Neural progenitor cell (in vitro differentiated cells): ENCODE measurements around the gene PPFIA4. TPM values are rescaled to one million over a fixed set of nuclear protein-coding genes. Genes with fewer than 3 reads are reported as not detected.

Experiments
- DNase-seq: peaks from one replicate; pipeline ENCODE4 v3.0.0-alpha.2; 2016; ENCODE audit warnings: low spot score
- H2AFZ ChIP-seq: fragments of 200-600 bp; sonication (generic); replicated peaks from 2 replicates; pipeline ENCODE4 v1.6.1; 2016; ENCODE audit warnings: antibody characterized with exemption
- H3F3A ChIP-seq: fragments of 200-600 bp; sonication (generic); 2 replicates; pipeline ENCODE4 v1.6.1; 2016; ENCODE audit warnings: antibody characterized with exemption, low read depth
- H3K27ac ChIP-seq: fragments of 200-600 bp; sonication (generic); 2 replicates; pipeline ENCODE4 v1.5.1; 2016; ENCODE audit warnings: mild to moderate bottlenecking
- H3K27me3 ChIP-seq: fragments of 200-600 bp; sonication (generic); 2 replicates; pipeline ENCODE4 v1.6.1; 2016; ENCODE audit warnings: mild to moderate bottlenecking, moderate library complexity
- H3K36me3 ChIP-seq: fragments of 200-600 bp; sonication (generic); 2 replicates; pipeline ENCODE4 v1.5.1; 2016
- H3K4me1 ChIP-seq: fragments of 200-600 bp; sonication (generic); 2 replicates; pipeline ENCODE4 v1.6.1; 2016; ENCODE audit warnings: mixed run types
- H3K4me2 ChIP-seq: fragments of 200-600 bp; sonication (generic); 2 replicates; pipeline ENCODE4 v1.6.1; 2016
- H3K4me3 ChIP-seq: fragments of 200-600 bp; sonication (generic); 2 replicates; pipeline ENCODE4 v1.5.1; 2016
- H3K79me2 ChIP-seq: fragments of 200-600 bp; sonication (generic); 2 replicates; pipeline ENCODE4 v1.6.1; 2016; ENCODE audit warnings: low read depth
- H3K9ac ChIP-seq: fragments of 200-600 bp; sonication (generic); 2 replicates; pipeline ENCODE4 v1.6.1; 2016
- H3K9me3 ChIP-seq: fragments of 200-600 bp; sonication (generic); 2 replicates; pipeline ENCODE4 v1.5.1; 2016; ENCODE audit warnings: low read depth
- H4K20me1 ChIP-seq: fragments of 200-600 bp; sonication (generic); 2 replicates; pipeline ENCODE4 v1.6.1; 2016; ENCODE audit warnings: low read depth
- H3K27ac Mint-ChIP-seq: 3 replicates; pipeline ENCODE4 v1.8.0; 2021; ENCODE audit warnings: mixed read lengths
- H3K27me3 Mint-ChIP-seq: 2 replicates; pipeline ENCODE4 v1.8.0; 2022; ENCODE audit warnings: low read depth, mild to moderate bottlenecking, inconsistent platforms, moderate library complexity, mixed read lengths; ENCODE audit not compliant: insufficient read depth
- H3K36me3 Mint-ChIP-seq: 3 replicates; pipeline ENCODE4 v1.8.0; 2021; ENCODE audit warnings: mixed read lengths
- H3K4me1 Mint-ChIP-seq: 3 replicates; pipeline ENCODE4 v1.8.0; 2021; ENCODE audit warnings: mixed read lengths
- H3K4me3 Mint-ChIP-seq: 3 replicates; pipeline ENCODE4 v1.8.0; 2021; ENCODE audit warnings: mild to moderate bottlenecking, moderate library complexity, mixed read lengths
- H3K9me3 Mint-ChIP-seq: 3 replicates; pipeline ENCODE4 v1.8.0; 2020; ENCODE audit warnings: mixed read lengths
- CTCF ChIP-seq: fragments of 200-600 bp; sonication (generic); IDR thresholded peaks from 2 replicates; pipeline ENCODE4 v1.5.1; 2017; ENCODE audit warnings: antibody characterized with exemption, mild to moderate bottlenecking
- EZH2 ChIP-seq: fragments of 200-600 bp; sonication (generic); IDR thresholded peaks from 2 replicates; pipeline ENCODE4 v1.6.1; 2017; ENCODE audit warnings: antibody characterized with exemption, mild to moderate bottlenecking, moderate library complexity
- EZH2phosphoT487 ChIP-seq: fragments of 200-600 bp; sonication (generic); IDR thresholded peaks from 2 replicates; pipeline ENCODE4 v1.6.1; 2017; ENCODE audit warnings: antibody characterized with exemption
- total RNA-seq: library from RNA; depleted of rRNA; stranded (reverse); fragments of >200 nt; gene quantifications from 2 replicates; pipeline ENCODE4 v1.2.3, GENCODE V29; 2015; ENCODE audit warnings: low replicate concordance

The PPFIA4 gene
- total RNA-seq, 1 donor from 2014 or later: 23.5 TPM

DNA sequence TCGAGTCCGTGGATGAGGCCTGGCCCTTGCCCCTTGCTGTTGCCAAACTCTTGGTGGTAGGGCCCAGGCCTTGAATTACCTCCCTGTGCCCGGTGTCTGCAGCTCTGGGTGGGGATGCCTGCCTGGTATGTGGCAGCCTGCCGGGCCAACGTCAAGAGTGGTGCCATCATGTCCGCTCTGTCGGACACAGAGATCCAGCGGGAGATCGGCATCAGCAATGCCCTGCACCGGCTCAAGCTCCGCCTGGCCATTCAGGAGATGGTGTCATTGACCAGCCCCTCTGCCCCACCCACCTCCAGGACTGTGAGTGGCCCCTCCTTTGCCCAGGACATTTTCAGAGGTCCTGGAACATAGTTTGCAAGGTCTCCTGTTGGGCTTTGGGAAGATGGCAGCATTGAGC, 33.8 kb downstream of the PPFIA4 start:
- no peak overlapping the region for H3K27ac ChIP-seq
- H3K27ac Mint-ChIP-seq: no peak overlapping the region

GRCh38 chr1:203063287-203063686, 37.0 kb downstream of the PPFIA4 start:
- no peak for DNase-seq
- H3K4me1 ChIP-seq: peaks cover 5% of the 10 kb centered on the region
- no peaks in the 10 kb centered on the region for H3K27me3 ChIP-seq
- H3K79me2 ChIP-seq: no peaks in the 10 kb centered on the region
- peaks cover 7% of the 10 kb centered on the region for H3K27me3 Mint-ChIP-seq
- peaks cover 10% of the 10 kb centered on the region for H3K9me3 Mint-ChIP-seq
- H3K36me3 ChIP-seq: no peaks in the 10 kb centered on the region
- H3K27ac ChIP-seq: no peak overlapping the region
- H3K4me3 ChIP-seq: no peak overlapping the region
- H3K9ac ChIP-seq: no peak overlapping the region
- peaks cover 8% of the 10 kb centered on the region for H3K4me1 Mint-ChIP-seq
- peaks cover 17% of the 10 kb centered on the region for H3K36me3 Mint-ChIP-seq
- TF ChIP-seq CTCF (no peak), EZH2phosphoT487 (no peak), EZH2 (no peak)
- H3K4me3 Mint-ChIP-seq: no peak overlapping the region
- H3K27ac Mint-ChIP-seq: no peak overlapping the region
- H3K9me3 ChIP-seq: no peaks in the 10 kb centered on the region
- H2AFZ ChIP-seq: no peak overlapping the region
- H3F3A ChIP-seq: no peaks in the 10 kb centered on the region
- H4K20me1 ChIP-seq: no peaks in the 10 kb centered on the region
- no peak overlapping the region for H3K4me2 ChIP-seq

More for the DNA sequence above, 33.8 kb downstream of the PPFIA4 start:
- no peak overlapping the region for H2AFZ ChIP-seq
- no peak overlapping the region for H3K4me3 ChIP-seq
- H3K9me3 ChIP-seq: no peaks in the 10 kb centered on the region
- peaks cover 7% of the 10 kb centered on the region for H3K27me3 Mint-ChIP-seq
- no peaks in the 10 kb centered on the region for H3F3A ChIP-seq
- H3K36me3 ChIP-seq: no peaks in the 10 kb centered on the region
- no peak overlapping the region for H3K4me2 ChIP-seq
- H3K27me3 ChIP-seq: no peaks in the 10 kb centered on the region
- peaks cover 10% of the 10 kb centered on the region for H3K9me3 Mint-ChIP-seq
- no peaks in the 10 kb centered on the region for H3K79me2 ChIP-seq
- peaks cover 23% of the 10 kb centered on the region for H3K36me3 Mint-ChIP-seq
- H3K4me3 Mint-ChIP-seq: no peak overlapping the region
- H3K9ac ChIP-seq: no peak overlapping the region
- H3K4me1 Mint-ChIP-seq: peaks cover 6% of the 10 kb centered on the region
- no peaks in the 10 kb centered on the region for H4K20me1 ChIP-seq
- no peak for DNase-seq
- peaks cover 4% of the 10 kb centered on the region for H3K4me1 ChIP-seq
- TF ChIP-seq CTCF (no peak), EZH2 (no peak), EZH2phosphoT487 (no peak)

- no peak overlapping the region for H3K27ac ChIP-seq
- H3K9ac ChIP-seq: no peak overlapping the region
- no peak for DNase-seq
- H3K79me2 ChIP-seq: no peaks in the 10 kb centered on the region
- H2AFZ ChIP-seq: no peak overlapping the region
- no peaks in the 10 kb centered on the region for H3K27me3 ChIP-seq
- peaks cover 5% of the 10 kb centered on the region for H3K4me1 ChIP-seq
- H3K9me3 ChIP-seq: no peaks in the 10 kb centered on the region
- no peak overlapping the region for H3K4me3 Mint-ChIP-seq
- no peak overlapping the region for H3K27ac Mint-ChIP-seq
- H3K4me1 Mint-ChIP-seq: peaks cover 19% of the 10 kb centered on the region
- TF ChIP-seq EZH2phosphoT487 (no peak), EZH2 (no peak), CTCF (no peak)
- peaks cover 10% of the 10 kb centered on the region for H3K9me3 Mint-ChIP-seq
- H3K4me3 ChIP-seq: no peak overlapping the region
- H4K20me1 ChIP-seq: no peaks in the 10 kb centered on the region
- no peaks in the 10 kb centered on the region for H3F3A ChIP-seq
- peaks cover 16% of the 10 kb centered on the region for H3K36me3 Mint-ChIP-seq
- H3K27me3 Mint-ChIP-seq: peaks cover 7% of the 10 kb centered on the region
- H3K36me3 ChIP-seq: no peaks in the 10 kb centered on the region
- no peak overlapping the region for H3K4me2 ChIP-seq
These were observed 38.9 kb downstream of the PPFIA4 start for GRCh38 chr1:203065191-203065590.
